Measurements from ENCODE around the gene ZNF326. TPM values are rescaled to one million over a fixed set of nuclear protein-coding genes. Genes with fewer than 3 reads are reported as not detected.
"Not testable (repeated sequence)": the region's sequence is repeated elsewhere in the genome, so short reads cannot be mapped to it uniquely, and the experiment has no call there.

ZNF326 gene
- total RNA-seq, 1 experiment from 2014 or later: 6.3 TPM

- DNase-seq (ENCODE audit: low read depth): no peak
These were observed 28.3 kb upstream of the ZNF326 start for GRCh38 chr1:89966656-89967055.

- no peak for DNase-seq (ENCODE audit: low read depth)
These were observed 23.3 kb upstream of the ZNF326 start for GRCh38 chr1:89971600-89971999.

GRCh38 chr1:89972024-89972423, 22.9 kb upstream of the ZNF326 start:
- no peak for DNase-seq (ENCODE audit: low read depth)

- DNase-seq (ENCODE audit: low read depth): peak; percentile 48
These were observed 21.3 kb upstream of the ZNF326 start for GRCh38 chr1:89973471-89974127.

- DNase-seq (ENCODE audit: low read depth): no peak
These were observed 20.7 kb upstream of the ZNF326 start for GRCh38 chr1:89974256-89974655.

- DNase-seq (ENCODE audit: low read depth): peak; percentile 80
These were observed 20.0 kb upstream of the ZNF326 start for GRCh38 chr1:89974696-89975470.

- no peak for DNase-seq (ENCODE audit: low read depth)
These were observed 19.3 kb upstream of the ZNF326 start for GRCh38 chr1:89975540-89976125.

- DNase-seq (ENCODE audit: low read depth): no peak
These were observed 16.2 kb upstream of the ZNF326 start for GRCh38 chr1:89978755-89979154.

GRCh38 chr1:89980605-89981004, 14.3 kb upstream of the ZNF326 start:
- DNase-seq (ENCODE audit: low read depth): peak; percentile 29

- not testable (repeated sequence) for DNase-seq (ENCODE audit: low read depth)
These were observed 12.1 kb upstream of the ZNF326 start for GRCh38 chr1:89982846-89983245.

- not testable (repeated sequence) for DNase-seq (ENCODE audit: low read depth)
These were observed 10.3 kb upstream of the ZNF326 start for GRCh38 chr1:89984564-89985116.

- DNase-seq (ENCODE audit: low read depth): no peak
These were observed 8.9 kb upstream of the ZNF326 start for GRCh38 chr1:89986020-89986419.

GRCh38 chr1:89987159-89987819, 7.6 kb upstream of the ZNF326 start:
- DNase-seq (ENCODE audit: low read depth): peak; percentile 74

GRCh38 chr1:89989099-89989498, 5.8 kb upstream of the ZNF326 start:
- DNase-seq (ENCODE audit: low read depth): no peak

GRCh38 chr1:89989799-89990198, 5.1 kb upstream of the ZNF326 start:
- no peak for DNase-seq (ENCODE audit: low read depth)

GRCh38 chr1:89990976-89991831, 3.7 kb upstream of the ZNF326 start:
- DNase-seq (ENCODE audit: low read depth): no peak

GRCh38 chr1:89993541-89993940, 1.4 kb upstream of the ZNF326 start:
- DNase-seq (ENCODE audit: low read depth): no peak

- no peak for DNase-seq (ENCODE audit: low read depth)
These were observed 592 bp upstream of the ZNF326 start for GRCh38 chr1:89994231-89994804.

GRCh38 chr1:89995598-89996449, 914 bp downstream of the ZNF326 start:
- no peak for DNase-seq (ENCODE audit: low read depth)

Data from Daoy (cell line).